Anterior cingulate cortex (tissue), 58 donors: ENCODE measurements around the gene TRIP13.
"Not testable (repeated sequence)": the region's sequence is repeated elsewhere in the genome, so short reads cannot be mapped to it uniquely, and the experiment has no call there.

Experiments
- DNase-seq, 58 donors: peaks; one replicate each; lab custom pipeline; 2025; lab: John Stamatoyannopoulos, UW

The TRIP13 gene

DNA sequence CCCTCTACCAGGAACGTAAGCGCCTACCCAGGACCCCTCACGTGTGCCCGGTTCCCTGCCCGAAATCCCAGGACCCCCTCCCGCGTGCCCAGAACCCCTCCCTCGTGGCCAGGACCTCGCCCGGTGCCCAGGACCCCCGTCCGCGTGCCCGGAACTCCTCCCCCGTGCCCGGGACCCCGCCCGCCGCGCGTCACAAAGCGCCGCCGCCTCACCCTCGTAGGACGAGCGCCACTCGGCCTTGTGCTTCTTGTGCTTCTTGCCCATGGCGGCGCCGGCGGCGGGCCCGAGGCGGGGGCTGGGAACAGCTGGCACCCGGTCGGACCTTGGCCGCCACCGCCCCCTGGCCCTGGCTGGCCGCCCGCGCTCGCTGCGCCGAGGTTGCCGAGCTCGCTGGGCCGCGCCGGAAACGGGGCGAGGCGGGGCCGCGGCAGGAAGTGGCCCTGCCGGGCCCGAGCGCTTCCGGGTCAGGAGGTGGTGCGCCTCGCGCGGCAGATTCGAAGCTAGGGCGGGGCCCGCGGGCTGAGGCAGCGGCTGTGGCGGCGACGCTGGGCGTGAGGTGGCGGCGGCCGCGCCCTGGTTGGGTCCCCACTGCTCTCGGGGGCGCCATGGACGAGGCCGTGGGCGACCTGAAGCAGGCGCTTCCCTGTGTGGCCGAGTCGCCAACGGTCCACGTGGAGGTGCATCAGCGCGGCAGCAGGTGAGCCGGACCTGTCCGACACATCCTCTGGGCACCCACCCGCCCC is at the start of gene TRIP13, which contains the start of gene BRD9:
Gene TRIP13, plus strand, starts transcription at position 491 of the 743 bp plus-strand sequence. Its CDS starts 115 bp downstream, at position 606.
Gene BRD9, minus strand, starts transcription at position 408 of the 743 bp plus-strand sequence. Its CDS starts 144 bp downstream, at position 264.
- peak in 57 of 58 donors; percentile 41 to 87 (median 75) for DNase-seq

GRCh38 chr5:843371-843770 is 49.3 kb upstream of the TRIP13 start:
- not testable (repeated sequence) for DNase-seq

DNA sequence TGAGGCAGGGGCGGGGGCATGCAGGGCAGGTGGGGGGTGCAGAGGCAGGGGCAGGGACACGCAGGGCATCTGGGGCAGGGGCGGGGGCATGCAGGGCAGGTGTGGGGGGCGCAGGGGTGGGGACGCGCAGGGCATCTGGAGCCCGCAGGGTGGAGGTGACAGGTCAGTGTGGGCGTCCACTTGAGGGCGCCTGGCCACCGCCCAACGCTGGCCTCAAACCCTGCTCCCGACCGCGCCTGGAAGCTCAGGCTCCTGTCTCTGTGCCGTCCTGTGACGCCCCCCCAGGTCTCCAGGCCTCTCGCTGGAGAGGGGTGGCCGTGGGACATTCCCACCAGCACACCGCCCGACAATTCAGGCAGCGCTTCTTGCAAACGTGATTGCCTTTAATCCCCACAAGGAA is 48.8 kb upstream of the TRIP13 start:
- DNase-seq, result not testable (repeated sequence)

- DNase-seq, result not testable (repeated sequence)
These were observed 48.3 kb upstream of the TRIP13 start for GRCh38 chr5:844426-844825.

GRCh38 chr5:845031-845675 is 47.5 kb upstream of the TRIP13 start:
- DNase-seq, result not testable (repeated sequence)

- not testable (repeated sequence) for DNase-seq
These were observed 46.7 kb upstream of the TRIP13 start for GRCh38 chr5:845676-846601.

DNA sequence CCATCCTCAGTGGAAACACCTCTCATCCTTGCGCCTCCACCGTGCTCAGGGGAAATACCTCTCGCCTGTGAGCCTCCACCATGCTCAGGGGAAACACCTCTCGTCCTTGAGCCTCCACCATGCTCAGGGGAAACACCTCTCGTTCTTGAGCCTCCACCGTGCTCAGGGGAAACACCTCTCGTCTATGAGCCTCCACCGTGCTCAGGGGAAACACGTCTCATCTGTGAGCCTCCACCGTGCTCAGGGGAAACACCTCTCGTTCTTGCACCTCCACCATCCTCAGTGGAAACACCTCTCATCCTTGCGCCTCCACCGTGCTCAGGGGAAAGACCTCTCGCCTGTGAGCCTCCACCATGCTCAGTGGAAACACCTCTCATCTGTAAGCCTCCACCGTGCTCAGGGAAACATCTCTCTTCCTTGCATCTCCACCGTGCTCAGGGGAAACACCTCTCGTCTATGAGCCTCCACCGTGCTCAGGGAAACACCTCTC is 46.0 kb upstream of the TRIP13 start:
- DNase-seq, result not testable (repeated sequence)

GRCh38 chr5:847212-847611 is 45.5 kb upstream of the TRIP13 start:
- DNase-seq, result not testable (repeated sequence)

DNA sequence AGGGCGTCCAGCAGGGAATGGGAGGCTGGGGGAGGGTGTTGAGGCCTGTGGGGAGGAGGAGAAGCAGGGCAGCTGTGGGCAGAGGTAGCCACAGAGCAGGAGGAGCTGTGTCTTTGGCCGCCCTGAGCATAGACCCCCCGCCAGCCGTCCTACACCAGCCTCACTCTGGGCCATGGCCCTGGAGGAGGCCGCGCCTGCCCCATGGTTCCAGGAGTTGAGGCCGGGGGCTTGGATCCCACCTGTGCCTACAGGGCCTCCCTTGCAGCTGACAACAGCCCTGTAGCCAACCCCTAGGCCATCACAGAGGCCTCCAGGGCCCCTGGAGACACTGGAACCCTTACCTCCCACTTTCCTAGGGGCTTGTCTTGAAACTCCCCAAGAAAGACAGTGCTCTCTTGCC is 44.9 kb upstream of the TRIP13 start:
- DNase-seq, result not testable (repeated sequence)

GRCh38 chr5:848671-849111 is 44.0 kb upstream of the TRIP13 start:
- no peak for DNase-seq

GRCh38 chr5:849651-850301 is 42.9 kb upstream of the TRIP13 start:
- peak in 1 of 58 donors; percentile 35 for DNase-seq

DNA sequence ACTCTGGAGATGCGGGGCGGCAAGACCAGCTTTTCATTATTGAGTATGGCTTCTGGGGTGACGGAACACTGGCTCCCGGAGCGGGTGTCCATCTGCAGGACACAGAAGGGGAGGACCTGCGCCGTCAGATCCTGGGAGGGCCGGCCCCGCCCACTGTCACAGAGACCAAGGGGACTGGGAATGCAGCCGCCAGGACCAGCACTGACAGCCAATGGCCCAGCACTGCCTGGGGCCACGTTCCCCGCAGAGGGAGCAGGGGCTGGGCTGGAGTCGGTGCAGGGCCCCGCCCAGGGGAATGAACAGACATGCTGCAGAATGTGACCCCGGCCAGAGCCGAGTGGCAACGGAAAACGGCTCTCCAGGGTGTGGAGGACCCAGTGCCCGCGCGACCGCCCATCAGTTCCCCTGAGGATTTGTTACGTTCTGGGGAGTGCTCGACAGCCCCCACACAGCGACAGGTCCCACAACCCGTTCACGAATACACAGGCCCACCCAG is 42.1 kb upstream of the TRIP13 start, which contains the start of gene ZDHHC11:
Gene ZDHHC11, minus strand, starts transcription at position 476 of the 496 bp plus-strand sequence. Its CDS starts 384 bp downstream, at position 92.
- DNase-seq, result peak in 5 of 58 donors; percentile 8 to 49 (median 24)

DNA sequence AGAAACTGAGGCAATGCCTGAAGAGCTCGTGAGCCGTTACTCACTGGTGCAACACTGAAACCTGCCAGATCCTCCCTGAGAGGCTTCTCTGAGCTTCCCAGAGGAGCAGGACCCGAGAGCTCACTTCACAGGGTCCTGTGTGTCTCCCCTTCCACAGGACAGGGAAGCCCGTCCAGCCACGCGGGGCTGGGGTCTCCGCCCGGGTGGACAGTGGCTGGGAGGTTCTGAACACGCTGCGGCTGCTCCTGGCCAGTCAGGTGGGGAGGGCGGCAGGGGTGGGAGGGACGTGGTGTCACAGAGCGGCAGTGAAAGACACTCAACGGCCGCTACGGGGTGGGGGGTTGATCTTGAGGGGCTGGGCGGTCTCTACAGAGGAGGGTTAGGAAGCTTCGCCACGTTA is 41.6 kb upstream of the TRIP13 start:
- no peak for DNase-seq

DNA sequence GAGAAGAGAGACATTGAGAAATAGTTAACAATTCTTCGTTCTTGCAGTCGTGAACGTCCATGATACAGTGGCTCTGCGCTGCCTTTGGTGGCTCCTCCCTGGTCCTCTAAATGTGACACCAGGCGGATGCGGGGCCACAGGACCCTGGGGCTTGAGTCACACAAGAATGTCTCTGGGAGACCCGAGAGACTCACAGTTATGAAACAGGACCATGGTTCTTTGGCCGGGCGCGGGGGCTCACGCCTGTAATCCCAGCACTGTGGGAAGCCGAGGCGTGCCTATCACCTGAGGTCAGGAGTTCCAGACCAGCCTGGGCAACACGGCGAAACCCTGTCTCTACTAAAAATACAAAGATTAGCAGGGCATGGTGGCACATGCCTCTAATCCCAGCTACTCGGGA is 41.1 kb upstream of the TRIP13 start:
- DNase-seq, result no peak

GRCh38 chr5:852018-852417 is 40.7 kb upstream of the TRIP13 start:
- DNase-seq, result no peak

DNA sequence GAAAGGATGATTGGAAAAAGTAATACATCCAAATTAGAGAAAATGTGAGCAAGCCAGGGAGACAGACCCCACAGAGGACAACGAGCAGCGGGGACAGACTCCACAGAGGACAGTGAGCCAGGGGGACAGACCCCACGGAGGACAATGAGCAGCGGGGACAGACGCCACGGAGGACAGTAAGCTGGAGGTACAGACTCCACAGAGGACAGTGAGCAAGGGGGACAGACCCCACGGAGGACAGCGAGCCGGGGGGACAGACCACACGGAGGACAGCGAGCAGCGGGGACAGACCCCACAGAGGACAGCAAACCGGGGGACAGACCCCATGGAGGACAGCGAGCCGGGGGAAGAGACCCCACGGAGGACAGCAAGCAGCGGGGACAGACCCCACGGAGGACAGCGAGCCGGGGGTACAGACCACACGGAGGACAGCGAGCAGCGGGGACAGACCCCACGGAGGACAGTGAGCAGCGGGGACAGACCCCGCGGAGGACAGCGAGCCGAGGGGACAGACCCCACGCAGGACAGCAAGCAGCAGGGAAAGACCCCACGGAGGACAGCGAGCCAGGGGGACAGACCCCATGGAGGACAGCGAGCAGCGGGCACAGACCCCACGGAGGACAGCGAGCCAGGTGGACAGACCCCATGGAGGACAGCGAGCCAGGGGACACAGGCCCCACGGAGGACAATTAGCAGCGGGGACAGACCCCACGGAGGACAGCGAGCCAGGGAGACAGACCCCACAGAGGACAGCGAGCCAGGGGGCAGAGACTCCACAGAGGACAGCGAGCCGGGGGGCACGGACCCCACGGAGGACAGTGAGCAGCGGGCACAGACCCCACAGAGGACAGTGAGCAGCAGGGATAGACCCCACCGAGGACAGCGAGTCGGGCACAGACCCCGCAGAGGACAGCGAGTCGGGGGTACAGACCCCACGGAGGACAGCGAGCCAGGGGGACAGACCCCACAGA is 40.0 kb upstream of the TRIP13 start:
- no peak for DNase-seq

DNA sequence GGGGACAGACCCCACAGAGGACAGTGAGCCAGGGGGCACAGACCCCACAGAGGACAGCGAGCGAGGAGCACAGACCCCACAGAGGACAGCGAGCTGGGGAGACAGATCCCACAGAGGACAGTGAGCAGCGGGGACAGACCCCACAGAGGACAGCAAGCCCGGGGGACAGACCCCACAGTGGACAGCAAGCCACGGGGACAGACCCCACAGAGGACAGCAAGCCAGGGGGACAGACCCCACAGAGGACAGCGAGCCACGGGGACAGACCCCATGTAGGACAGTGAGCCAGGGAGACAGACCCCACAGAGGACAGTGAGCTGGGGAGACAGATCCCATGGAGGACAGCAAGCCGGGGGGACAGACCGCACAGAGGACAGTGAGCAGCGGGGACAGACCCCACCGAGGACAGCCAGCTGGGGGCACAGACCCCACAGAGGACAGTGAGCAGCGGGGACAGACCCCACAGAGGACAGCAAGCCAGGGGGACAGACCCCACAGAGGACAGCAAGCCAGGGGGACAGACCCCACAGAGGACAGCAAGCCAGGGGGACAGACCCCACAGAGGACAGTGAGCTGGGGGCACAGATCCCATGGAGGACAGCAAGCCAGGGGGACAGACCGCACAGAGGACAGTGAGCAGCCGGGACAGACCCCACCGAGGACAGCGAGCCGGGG is 39.1 kb upstream of the TRIP13 start:
- DNase-seq, result not testable (repeated sequence)

DNA sequence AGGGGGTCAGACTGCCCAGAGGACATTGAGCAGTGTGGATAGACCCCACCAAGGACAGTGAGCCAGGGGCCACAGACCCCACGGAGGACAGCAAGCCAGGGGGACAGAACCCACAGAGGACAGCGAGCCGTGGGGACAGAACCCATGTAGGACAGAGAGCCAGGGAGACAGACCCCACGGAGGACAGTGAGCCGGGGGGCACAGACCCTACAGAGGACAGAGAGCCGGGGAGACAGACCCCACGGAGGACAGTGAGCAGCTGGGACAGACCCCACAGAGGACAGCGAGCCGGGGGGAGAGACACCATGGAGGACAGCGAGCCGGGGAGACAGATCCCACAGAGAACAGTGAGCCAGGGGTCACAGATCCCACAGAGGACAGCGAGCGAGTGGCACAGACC is 38.5 kb upstream of the TRIP13 start:
- no peak for DNase-seq
